CD4-positive, alpha-beta T cell treated with Interleukin-2 at 100 ng/mL for 4 hours (primary cell): ENCODE measurements around the gene UBAC2.
"Not testable (repeated sequence)": the region's sequence is repeated elsewhere in the genome, so short reads cannot be mapped to it uniquely, and the experiment has no call there.

ENCODE experiments used
- DNase-seq: peaks from one replicate; pipeline ENCODE4 v3.0.0-alpha.2; 2020; ENCODE audit warnings: low spot score

The UBAC2 gene

GRCh38 chr13:99249178-99249577 lies 48.5 kb downstream of the UBAC2 start:
- DNase-seq: not testable (repeated sequence)

DNA sequence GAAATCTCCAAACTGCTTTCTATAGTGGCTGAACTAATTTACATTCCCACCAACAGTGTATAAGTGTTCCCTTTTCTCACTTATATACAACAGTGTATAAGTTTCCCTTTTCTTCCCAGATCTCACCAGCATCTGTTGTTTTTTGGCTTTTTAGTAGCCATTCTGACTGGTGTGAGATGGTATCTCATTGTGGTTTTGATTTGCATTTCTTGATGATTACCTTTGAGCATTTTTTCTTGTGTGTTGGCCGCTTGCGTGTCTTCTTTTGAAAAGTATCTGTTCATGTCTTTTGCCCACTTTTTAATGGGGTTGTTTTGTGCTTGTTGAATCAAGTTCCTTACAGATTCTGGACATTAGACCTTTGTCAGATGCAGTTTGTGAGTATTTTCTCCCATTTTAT lies 49.0 kb downstream of the UBAC2 start:
- not testable (repeated sequence) for DNase-seq

GRCh38 chr13:99250982-99251825 lies 50.5 kb downstream of the UBAC2 start:
- DNase-seq: no peak

DNA sequence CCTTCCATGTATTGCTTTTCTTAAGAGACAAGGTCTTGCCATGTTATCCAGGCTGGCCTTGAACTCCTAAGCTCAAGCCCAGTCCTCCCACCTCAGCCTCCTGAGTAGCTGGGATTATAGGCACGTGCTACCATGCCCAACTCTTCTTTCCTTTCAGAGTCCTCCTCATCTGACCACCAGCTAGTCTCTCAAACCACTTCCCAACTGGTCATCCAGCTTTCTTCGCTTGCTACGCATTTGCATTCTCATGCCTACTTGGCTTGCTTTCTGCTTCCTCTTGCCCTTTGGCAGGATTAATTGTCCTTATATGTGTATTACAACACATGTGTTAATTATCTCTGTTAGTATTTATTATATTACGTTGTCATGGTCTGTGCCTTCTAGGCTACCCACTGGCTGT lies 51.3 kb downstream of the UBAC2 start:
- DNase-seq: no peak

DNA sequence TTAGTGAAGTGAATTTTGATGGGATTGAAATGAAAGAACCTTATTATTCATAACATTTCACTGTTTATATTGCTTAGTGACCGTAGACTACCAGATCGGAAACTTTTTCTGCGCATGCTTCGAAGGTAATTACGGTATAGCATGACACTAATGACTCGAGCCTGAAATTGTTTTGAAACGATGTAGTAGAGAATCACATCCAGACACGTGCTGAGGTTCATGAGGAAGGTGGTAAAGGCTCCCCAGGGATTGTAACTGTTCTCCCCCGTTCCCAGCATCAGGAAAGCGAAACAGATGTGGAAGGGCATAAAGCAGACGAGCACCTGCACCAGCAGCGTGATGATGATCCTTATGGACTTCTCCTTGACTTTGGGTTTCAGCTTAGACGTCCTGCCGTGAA lies 54.2 kb downstream of the UBAC2 start:
- no peak for DNase-seq

DNA sequence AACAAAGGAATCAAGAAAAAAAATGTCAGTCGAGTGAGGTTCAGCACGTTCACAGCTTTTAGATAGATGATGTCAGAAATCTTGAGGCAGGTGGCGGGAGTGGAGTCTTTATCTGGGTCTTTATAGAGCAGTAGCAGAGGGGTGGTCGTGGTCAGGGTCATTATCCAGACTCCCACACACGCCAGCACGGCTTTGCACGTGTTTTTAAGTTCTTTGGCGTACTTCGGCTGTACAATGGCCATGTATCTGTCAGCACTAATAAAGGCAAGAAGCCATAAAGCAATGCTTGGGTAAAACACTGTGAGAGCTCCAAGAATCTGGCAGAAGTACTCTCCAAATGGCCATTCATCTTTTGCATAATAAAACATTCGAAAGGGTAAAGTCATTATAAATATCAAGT lies 54.6 kb downstream of the UBAC2 start:
- no peak for DNase-seq

- DNase-seq: no peak
Observed at GRCh38 chr13:99256283-99256682, 55.6 kb downstream of the UBAC2 start.

GRCh38 chr13:99256709-99257108 lies 56.1 kb downstream of the UBAC2 start:
- DNase-seq: no peak

DNA sequence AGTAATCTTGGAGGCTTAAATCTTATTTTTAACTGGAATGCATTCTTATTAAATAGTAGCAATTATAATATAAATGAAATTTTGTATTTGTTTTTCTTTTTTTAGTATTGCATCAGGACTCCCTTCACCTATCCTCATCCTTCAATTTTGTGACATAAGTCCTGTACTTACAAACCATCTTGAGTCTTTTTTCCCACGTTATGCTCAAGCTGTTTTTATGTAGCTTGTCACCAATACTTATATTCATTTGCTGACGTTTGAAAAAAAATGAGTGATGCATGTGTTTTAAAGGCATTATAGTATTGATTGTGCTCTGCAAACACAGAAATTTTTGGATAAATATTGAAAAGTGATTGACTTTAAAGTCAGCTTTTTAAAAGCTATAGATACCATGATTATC lies 56.6 kb downstream of the UBAC2 start:
- no peak for DNase-seq

GRCh38 chr13:99258210-99258860 lies 57.7 kb downstream of the UBAC2 start, which contains the start of gene GPR18:
TSS of gene GPR18 (minus strand) at chr13:99258379. CDS start at chr13:99255872, 2,507 bp downstream.
- peak; percentile 59 for DNase-seq

DNA sequence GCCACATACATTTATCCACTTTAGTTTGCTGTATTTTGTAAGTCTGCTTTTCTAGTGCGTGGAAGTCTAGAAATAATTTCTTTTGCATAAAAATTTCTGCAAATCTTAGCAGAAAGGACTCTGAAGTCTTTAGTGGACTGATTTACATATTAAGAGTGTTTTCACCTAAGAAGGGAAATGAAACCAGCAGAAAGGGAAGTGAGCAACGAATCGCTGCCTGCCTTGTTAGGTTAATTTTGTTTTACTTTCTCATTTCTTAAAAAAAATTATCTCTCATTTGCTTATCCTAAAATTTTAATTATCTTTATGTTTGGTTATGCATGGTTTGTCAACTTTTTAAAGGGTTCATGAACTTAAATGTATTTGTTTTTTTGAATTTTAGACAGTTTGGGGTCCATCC lies 58.3 kb downstream of the UBAC2 start:
- DNase-seq: peak; percentile 57

DNA sequence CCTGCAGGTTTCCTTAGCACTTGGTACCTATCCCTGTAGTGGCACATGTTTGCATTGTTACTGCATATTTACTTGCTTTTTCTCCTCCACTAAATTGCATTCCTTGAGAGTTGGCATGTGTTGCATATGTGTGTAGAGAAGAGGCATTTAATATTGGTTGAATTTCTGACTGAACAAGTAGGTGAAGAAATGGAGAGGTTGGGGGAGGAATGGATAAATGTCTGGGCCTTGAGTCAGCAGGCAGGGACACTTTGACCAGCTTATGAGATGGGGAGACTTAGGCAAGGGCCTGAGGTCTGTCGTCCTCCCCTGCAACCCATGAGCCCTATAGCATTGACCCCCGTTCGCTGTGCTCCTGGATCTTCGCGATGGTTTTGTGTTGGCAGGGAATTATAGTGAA lies 59.6 kb downstream of the UBAC2 start:
- no peak for DNase-seq

- DNase-seq: no peak
Observed at GRCh38 chr13:99261059-99261458, 60.4 kb downstream of the UBAC2 start.

- DNase-seq: no peak
Observed at GRCh38 chr13:99263126-99263785, 62.6 kb downstream of the UBAC2 start.

DNA sequence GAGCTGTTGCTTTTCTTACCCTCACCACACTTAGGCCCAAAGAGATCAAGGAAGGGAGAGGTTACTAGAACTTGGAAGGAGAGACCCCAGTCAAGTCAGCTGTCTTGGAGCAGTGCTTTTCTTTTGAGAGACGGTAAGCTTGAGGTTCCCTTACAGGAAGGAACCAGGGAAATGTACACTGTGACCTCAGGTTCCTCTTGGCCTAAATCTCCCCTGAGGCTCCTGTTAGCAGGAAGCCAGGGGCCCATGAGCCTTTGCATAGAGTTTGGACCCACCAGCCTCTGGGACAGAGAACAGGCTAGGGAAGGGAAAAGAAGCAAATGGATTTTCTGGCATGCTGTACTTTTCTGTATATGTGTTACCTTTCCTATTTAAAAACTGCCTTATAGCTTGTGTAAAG lies 63.4 kb downstream of the UBAC2 start:
- DNase-seq: no peak

DNA sequence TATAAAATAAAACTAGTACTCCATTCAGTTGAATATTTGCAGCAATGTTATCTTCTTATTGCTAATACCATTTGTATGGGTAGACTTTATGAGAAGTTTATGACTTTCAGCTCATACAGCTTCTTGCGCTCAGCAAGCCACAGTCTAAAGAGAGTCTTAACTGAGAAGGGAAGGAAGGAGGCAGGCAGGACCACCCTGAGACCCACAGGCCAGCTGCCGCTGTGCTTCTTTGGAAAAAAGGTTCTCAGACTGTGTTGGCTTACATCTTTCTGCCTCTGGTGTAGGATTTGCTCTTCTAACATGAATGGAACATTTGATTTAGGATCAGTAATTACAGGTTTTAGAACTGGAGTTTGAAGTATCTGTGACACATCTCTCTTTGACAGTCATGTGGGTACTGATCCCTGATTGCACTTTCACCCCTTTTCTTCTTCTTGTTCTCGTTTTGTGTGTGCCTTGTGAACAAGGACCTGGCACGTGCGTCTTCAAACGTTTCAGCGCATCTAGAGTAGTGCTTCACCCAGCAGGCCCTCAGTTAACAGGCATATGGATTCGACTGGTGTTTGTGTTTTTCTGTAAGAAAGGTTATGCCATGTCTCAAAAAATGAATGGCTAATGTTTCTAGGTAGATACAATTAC lies 64.6 kb downstream of the UBAC2 start:
- DNase-seq: no peak

DNA sequence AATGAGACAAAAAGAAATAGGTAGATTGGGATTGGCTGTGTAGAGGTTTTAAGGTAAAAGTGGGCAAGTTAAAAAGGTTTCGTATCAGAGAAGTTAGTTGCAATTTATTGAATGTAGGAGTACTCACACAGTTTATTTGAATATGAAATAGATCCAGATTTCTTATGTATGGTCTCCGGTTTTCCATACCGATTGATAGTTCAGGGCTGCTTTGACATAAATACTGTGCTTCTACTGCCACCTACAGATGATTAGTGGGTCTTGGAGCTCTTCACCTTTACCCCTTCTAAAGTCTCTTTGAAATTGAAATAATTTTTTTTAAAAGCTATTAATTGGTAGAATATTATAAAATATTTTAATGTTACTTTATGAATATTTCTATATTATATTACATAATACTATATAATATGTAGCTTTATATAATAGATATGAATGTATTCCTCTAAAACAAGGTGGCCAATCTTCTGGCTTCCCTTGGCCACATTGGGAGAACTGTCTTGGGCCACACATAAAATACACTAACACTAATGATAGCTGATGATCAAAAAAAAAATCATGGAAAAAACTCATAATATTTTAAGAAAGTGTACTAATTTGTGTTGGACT lies 65.3 kb downstream of the UBAC2 start:
- peak; percentile 76 for DNase-seq

DNA sequence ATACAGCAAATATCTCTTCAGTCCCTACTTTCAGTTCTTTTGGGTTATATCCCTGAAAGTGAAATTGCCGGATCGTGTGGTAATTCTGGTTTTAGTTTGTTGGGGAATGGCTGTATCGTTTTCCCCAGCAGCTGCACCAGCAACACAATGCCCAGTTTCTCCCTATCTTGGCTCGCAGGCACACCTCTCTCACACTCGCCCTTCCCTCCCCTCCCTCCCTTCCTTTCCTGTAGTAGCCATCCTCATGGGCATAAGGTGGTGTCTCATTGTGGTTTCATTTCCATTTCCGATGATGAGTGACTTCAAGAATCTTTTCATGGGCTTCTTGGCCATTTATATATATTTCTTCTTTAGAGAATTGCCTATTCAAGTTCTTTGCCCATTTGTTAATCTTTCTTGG lies 66.2 kb downstream of the UBAC2 start:
- no peak for DNase-seq

GRCh38 chr13:99267927-99268326 lies 67.3 kb downstream of the UBAC2 start:
- no peak for DNase-seq

DNA sequence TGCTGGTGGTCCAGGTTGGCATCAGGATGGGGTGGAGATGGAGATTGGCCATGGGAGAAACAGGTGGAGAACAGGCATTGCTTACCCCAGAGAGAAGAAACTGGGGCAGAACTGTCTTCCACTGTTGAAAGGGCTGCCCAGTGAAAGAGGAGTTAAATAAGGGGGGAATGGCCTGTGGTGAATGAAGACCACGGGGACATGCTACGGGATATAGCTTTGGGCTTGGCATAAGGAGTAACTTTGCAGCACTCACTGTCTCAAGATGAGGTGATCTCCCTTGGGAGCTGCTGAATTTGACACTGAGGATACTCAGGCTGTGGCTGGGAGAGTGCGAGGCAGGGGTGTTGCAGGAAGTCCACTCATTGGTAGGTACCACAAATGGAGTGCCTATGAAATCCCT lies 68.2 kb downstream of the UBAC2 start:
- no peak for DNase-seq

- DNase-seq: peak; percentile 77
Observed at GRCh38 chr13:99269627-99270241, 69.1 kb downstream of the UBAC2 start.

- no peak for DNase-seq
Observed at GRCh38 chr13:99270518-99270917, 69.9 kb downstream of the UBAC2 start.
